ENCODE measurements around the gene C19orf85.
A peak's percentile ranks its signal among the peaks of the same experiment; 100 is the strongest.

- TF ChIP-seq, protein P1, sequence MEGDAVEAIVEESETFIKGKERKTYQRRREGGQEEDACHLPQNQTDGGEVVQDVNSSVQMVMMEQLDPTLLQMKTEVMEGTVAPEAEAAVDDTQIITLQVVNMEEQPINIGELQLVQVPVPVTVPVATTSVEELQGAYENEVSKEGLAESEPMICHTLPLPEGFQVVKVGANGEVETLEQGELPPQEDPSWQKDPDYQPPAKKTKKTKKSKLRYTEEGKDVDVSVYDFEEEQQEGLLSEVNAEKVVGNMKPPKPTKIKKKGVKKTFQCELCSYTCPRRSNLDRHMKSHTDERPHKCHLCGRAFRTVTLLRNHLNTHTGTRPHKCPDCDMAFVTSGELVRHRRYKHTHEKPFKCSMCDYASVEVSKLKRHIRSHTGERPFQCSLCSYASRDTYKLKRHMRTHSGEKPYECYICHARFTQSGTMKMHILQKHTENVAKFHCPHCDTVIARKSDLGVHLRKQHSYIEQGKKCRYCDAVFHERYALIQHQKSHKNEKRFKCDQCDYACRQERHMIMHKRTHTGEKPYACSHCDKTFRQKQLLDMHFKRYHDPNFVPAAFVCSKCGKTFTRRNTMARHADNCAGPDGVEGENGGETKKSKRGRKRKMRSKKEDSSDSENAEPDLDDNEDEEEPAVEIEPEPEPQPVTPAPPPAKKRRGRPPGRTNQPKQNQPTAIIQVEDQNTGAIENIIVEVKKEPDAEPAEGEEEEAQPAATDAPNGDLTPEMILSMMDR (IDR thresholded peaks at IDR 0.05): peak in 4 of 12 donors; percentile 2 to 44 (median 12)
- no peak for TF ChIP-seq POLR2A (IDR thresholded peaks at IDR 0.05)
Measured at GRCh38 chr19:55468054-55468393, 3.5 kb upstream of the C19orf85 start.

All from heart left ventricle (tissue), 13 donors.